NCI-H2029 treated with DMSO at 0.1 percent for 48 hours (cell line): ENCODE data around the gene CNTN5.

Experiments used
- DNase-seq: peaks from one replicate; lab custom pipeline; 2025; lab: John Stamatoyannopoulos, UW

CNTN5 gene

GRCh38 chr11:100095809-100096208 lies 1075.1 kb downstream of the CNTN5 start:
- no peak for DNase-seq

GRCh38 chr11:100098560-100098959 lies 1077.8 kb downstream of the CNTN5 start:
- DNase-seq, result no peak

- no peak for DNase-seq
Observed at GRCh38 chr11:100105255-100105981, 1084.7 kb downstream of the CNTN5 start.

- no peak for DNase-seq
Observed at GRCh38 chr11:100105982-100106358, 1085.2 kb downstream of the CNTN5 start.

GRCh38 chr11:100119176-100119575 lies 1098.4 kb downstream of the CNTN5 start:
- DNase-seq, result no peak

- DNase-seq, result no peak
Observed at GRCh38 chr11:100133114-100133513, 1112.4 kb downstream of the CNTN5 start.

GRCh38 chr11:100141201-100141600 lies 1120.5 kb downstream of the CNTN5 start:
- no peak for DNase-seq

- DNase-seq, result no peak
Observed at GRCh38 chr11:100151944-100152343, 1131.2 kb downstream of the CNTN5 start.

GRCh38 chr11:100152766-100153165 lies 1132.0 kb downstream of the CNTN5 start:
- no peak for DNase-seq

GRCh38 chr11:100163471-100163870 lies 1142.7 kb downstream of the CNTN5 start:
- DNase-seq, result no peak

- no peak for DNase-seq
Observed at GRCh38 chr11:100174881-100175280, 1154.1 kb downstream of the CNTN5 start.

GRCh38 chr11:100176456-100176855 lies 1155.7 kb downstream of the CNTN5 start:
- DNase-seq, result no peak

GRCh38 chr11:100177651-100178050 lies 1156.9 kb downstream of the CNTN5 start:
- DNase-seq, result no peak

GRCh38 chr11:100182350-100182749 lies 1161.6 kb downstream of the CNTN5 start:
- no peak for DNase-seq

GRCh38 chr11:100182927-100183326 lies 1162.2 kb downstream of the CNTN5 start:
- DNase-seq, result no peak

- DNase-seq, result no peak
Observed at GRCh38 chr11:100185588-100185987, 1164.8 kb downstream of the CNTN5 start.

GRCh38 chr11:100188137-100188783 lies 1167.5 kb downstream of the CNTN5 start:
- no peak for DNase-seq

- DNase-seq, result no peak
Observed at GRCh38 chr11:100190395-100190794, 1169.6 kb downstream of the CNTN5 start.

- DNase-seq, result no peak
Observed at GRCh38 chr11:100192181-100192580, 1171.4 kb downstream of the CNTN5 start.

GRCh38 chr11:100203789-100204188 lies 1183.0 kb downstream of the CNTN5 start:
- DNase-seq, result no peak

- no peak for DNase-seq
Observed at GRCh38 chr11:100205926-100206325, 1185.2 kb downstream of the CNTN5 start.

GRCh38 chr11:100208207-100208606 lies 1187.5 kb downstream of the CNTN5 start:
- no peak for DNase-seq

GRCh38 chr11:100214791-100215190 lies 1194.0 kb downstream of the CNTN5 start:
- DNase-seq, result no peak

- DNase-seq, result no peak
Observed at GRCh38 chr11:100220801-100221200, 1200.1 kb downstream of the CNTN5 start.
